Prostate gland (tissue), 2 donors: ENCODE data around the gene KRTAP10-5. TPM values are rescaled to one million over a fixed set of nuclear protein-coding genes. Genes with fewer than 3 reads are reported as not detected.
"Not testable (repeated sequence)": the region's sequence is repeated elsewhere in the genome, so short reads cannot be mapped to it uniquely, and the experiment has no call there.

ENCODE experiments used
- DNase-seq: peaks from one replicate; pipeline ENCODE4 v3.0.0-alpha.2; 2019; ENCODE audit warnings: low spot score
- H3K27ac ChIP-seq, 2 donors: fragments of 200-600 bp; sonication (generic); 2 replicates each; pipeline ENCODE4 v1.5.1; 2017 to 2019
- H3K27me3 ChIP-seq: fragments of 200-600 bp; sonication (generic); replicated peaks from 2 replicates; pipeline ENCODE4 v1.5.1; 2019; ENCODE audit not compliant: insufficient read depth
- H3K36me3 ChIP-seq, 2 donors: fragments of 200-600 bp; sonication (generic); 1 replicate in 1 of 2; 2 replicates in 1 of 2; pipeline versions ENCODE4 v1.5.1 to v1.8.1; 2017 to 2019
- H3K4me1 ChIP-seq: fragments of 200-600 bp; sonication (generic); replicated peaks from 2 replicates; pipeline ENCODE4 v1.5.1; 2019
- H3K4me3 ChIP-seq, 2 donors: fragments of 200-600 bp; sonication (generic); 2 replicates each; pipeline ENCODE4 v1.5.1; 2017 to 2019
- H3K9me3 ChIP-seq: fragments of 200-600 bp; sonication (generic); 2 replicates; pipeline ENCODE4 v1.5.1; 2017
- POLR2A ChIP-seq: fragments of 450-650 bp; IDR thresholded peaks from one replicate; pipeline ENCODE4 v1.6.1; 2016; ENCODE audit warnings: antibody characterized with exemption, mild to moderate bottlenecking
- POLR2AphosphoS5 ChIP-seq: sonication (generic); formaldehyde crosslinking; IDR thresholded peaks from one replicate; pipeline ENCODE4 v1.6.1; 2017; ENCODE audit warnings: antibody characterized with exemption
- WGBS: methylation state at CpG from one replicate; pipeline ENCODE4 v1.1.5; 2018; 5-methylcytosine and 5-hydroxymethylcytosine counted together
- intact Hi-C: fragments of 100-400 bp; cut with DNase I; formaldehyde crosslinking; loops from one replicate; pipeline ENCODE4 v1.14.2; 2022
- total RNA-seq, 2 donors: library from RNA; depleted of rRNA; stranded (reverse); fragments of >200 nt; gene quantifications; one replicate each; pipeline ENCODE4 v1.1.0, GENCODE V29; 2016
- TF ChIP-seq, protein P1 (sequence below), 4 experiments: fragments of 200-600 bp in 2 of 4; fragments of 450-650 bp in 2 of 4; sonication (generic) in 2 of 4; IDR thresholded peaks; 1 replicate in 3 of 4; 2 replicates in 1 of 4; pipeline ENCODE4 v1.5.1; 2016 to 2019; ENCODE audit warnings: antibody characterized with exemption in 4 of 4, mild to moderate bottlenecking in 2 of 4, moderate library complexity in 2 of 4

KRTAP10-5 gene
- total RNA-seq, 2 donors from 2014 or later: not detected

DNA sequence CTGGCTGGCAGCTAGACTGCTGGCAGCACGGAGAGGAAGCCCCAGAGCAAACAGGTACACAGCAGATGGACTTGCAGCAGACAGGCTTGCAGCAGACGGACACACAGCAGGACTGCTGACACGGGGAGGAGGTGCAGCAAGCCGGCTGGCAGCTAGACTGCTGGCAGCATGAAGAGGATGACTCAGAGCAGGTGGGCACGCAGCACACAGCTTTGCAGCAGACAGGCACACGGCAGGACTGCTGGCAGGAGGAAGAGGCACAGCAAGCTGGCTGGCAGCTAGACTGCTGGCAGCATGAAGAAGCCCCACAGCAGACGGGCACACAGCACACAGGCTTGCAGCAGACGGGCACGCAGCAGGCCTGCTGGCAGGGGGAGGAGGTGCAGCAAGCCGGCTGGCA is 29.6 kb downstream of the KRTAP10-5 start:
- H3K36me3 ChIP-seq: no peaks in the 10 kb centered on the region
- H3K4me3 ChIP-seq: no peak overlapping the region
- no peak overlapping the region for H3K27ac ChIP-seq
- DNase-seq: no peak
- no peaks in the 10 kb centered on the region for H3K4me1 ChIP-seq
- 40% methylated on average over 10 of the region's 10 CpGs for WGBS
- H3K27me3 ChIP-seq: no peaks in the 10 kb centered on the region
- no peaks in the 10 kb centered on the region for H3K9me3 ChIP-seq
- TF ChIP-seq POLR2A: no peak
- TF ChIP-seq POLR2AphosphoS5: no peak
- TF ChIP-seq, protein P1, sequence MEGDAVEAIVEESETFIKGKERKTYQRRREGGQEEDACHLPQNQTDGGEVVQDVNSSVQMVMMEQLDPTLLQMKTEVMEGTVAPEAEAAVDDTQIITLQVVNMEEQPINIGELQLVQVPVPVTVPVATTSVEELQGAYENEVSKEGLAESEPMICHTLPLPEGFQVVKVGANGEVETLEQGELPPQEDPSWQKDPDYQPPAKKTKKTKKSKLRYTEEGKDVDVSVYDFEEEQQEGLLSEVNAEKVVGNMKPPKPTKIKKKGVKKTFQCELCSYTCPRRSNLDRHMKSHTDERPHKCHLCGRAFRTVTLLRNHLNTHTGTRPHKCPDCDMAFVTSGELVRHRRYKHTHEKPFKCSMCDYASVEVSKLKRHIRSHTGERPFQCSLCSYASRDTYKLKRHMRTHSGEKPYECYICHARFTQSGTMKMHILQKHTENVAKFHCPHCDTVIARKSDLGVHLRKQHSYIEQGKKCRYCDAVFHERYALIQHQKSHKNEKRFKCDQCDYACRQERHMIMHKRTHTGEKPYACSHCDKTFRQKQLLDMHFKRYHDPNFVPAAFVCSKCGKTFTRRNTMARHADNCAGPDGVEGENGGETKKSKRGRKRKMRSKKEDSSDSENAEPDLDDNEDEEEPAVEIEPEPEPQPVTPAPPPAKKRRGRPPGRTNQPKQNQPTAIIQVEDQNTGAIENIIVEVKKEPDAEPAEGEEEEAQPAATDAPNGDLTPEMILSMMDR (IDR thresholded peaks at IDR 0.05): no peak
- intact Hi-C loops: no loop called here

DNA sequence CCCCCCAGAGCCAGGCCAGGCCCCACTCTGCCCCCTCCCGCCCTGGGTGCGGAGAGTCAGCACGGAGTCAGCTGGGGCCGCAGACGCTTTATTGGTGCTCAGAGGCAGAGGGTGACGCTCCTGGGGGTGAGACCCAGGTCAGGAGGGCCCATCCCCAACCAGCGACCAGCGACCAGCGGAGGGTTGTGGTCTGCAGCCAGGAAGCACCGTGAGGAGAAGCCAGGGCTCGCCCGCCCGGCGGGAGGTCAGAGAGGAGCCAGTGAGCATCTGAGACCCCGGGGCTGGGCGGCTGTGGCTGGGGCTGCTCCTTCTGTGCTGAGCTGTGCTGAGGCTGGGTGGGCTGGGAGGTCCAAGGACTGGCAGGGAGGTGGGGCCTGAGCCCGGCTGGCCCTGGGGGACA is 30.1 kb downstream of the KRTAP10-5 start:
- DNase-seq, H3K27ac ChIP-seq, H3K36me3 ChIP-seq, H3K4me3 ChIP-seq, H3K4me1 ChIP-seq, intact Hi-C loops, H3K9me3 ChIP-seq, H3K27me3 ChIP-seq: not testable (repeated sequence)
- 74% methylated on average over 17 of the region's 17 CpGs for WGBS

DNA sequence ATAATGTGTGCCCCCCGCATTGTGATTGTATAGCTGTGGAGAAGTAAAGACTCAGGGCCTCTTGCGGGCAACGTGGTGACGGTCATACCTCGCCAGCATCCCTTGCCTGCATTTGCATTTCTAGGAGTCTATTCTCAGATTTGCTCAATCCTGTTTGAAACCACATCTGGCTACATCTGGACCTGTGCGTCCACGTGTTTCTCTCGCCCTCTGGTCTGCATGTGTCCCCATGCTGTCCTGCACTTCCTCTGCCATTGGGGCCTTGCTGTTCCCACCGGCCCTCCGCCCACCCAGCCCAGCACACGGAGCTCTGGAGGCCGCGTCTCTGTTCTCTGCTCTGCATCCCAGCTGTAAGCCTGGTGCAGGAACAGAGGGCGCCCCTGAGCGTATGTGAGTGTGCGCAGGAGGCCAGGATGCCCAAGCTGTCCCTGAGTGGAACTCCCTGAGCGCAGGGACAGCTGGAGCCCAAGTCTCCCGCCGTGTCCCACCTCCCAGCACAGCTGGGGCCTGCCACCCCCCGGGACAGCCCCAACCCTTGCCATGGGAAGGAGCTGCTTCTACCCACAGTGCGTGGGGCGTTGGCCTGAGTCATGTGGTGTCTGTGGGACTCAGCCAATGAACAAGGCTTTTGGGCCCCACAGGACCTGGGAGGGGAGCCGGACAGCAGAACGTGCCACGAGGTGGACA is 30.7 kb downstream of the KRTAP10-5 start:
- no peaks in the 10 kb centered on the region for H3K36me3 ChIP-seq
- intact Hi-C loops: no loop called here
- no peak for TF ChIP-seq POLR2AphosphoS5
- TF ChIP-seq, protein P1 (IDR thresholded peaks at IDR 0.05): no peak
- TF ChIP-seq POLR2A: no peak
- H3K9me3 ChIP-seq: no peaks in the 10 kb centered on the region
- no peak overlapping the region for H3K27ac ChIP-seq
- H3K4me3 ChIP-seq: no peak overlapping the region
- H3K27me3 ChIP-seq: no peaks in the 10 kb centered on the region
- WGBS: 72% methylated on average over 22 of the region's 25 CpGs
- no peaks in the 10 kb centered on the region for H3K4me1 ChIP-seq
- DNase-seq: no peak

DNA sequence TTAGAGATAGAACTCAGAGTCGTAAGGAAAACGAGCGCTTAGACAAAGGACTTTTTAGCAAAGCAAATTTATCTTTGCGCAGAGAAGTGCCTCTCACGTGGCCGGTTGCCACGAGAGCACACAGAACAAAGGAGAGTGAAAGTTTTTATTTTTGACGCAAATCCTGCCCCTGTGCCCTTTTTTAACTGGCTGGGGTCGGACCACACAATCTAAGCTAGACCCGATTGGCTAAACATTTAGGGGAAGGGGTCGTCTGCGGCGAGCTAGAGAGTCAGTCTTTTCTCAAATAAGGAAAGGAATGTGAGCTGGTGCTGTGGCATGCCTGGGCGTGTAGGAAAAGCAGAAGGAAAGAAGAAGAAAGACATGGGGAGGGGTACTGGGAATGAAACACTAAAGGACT is 31.5 kb downstream of the KRTAP10-5 start:
- H3K4me1 ChIP-seq: no peaks in the 10 kb centered on the region
- H3K36me3 ChIP-seq: no peaks in the 10 kb centered on the region
- 17% methylated on average over 14 of the region's 14 CpGs for WGBS
- no peak for DNase-seq
- no peaks in the 10 kb centered on the region for H3K27me3 ChIP-seq
- no peaks in the 10 kb centered on the region for H3K9me3 ChIP-seq
- intact Hi-C loops: no loop called here
- TF ChIP-seq POLR2AphosphoS5 (no peak), POLR2A (no peak)
- TF ChIP-seq, protein P1 (IDR thresholded peaks at IDR 0.05): no peak
- no peak overlapping the region for H3K4me3 ChIP-seq
- no peak overlapping the region for H3K27ac ChIP-seq

DNA sequence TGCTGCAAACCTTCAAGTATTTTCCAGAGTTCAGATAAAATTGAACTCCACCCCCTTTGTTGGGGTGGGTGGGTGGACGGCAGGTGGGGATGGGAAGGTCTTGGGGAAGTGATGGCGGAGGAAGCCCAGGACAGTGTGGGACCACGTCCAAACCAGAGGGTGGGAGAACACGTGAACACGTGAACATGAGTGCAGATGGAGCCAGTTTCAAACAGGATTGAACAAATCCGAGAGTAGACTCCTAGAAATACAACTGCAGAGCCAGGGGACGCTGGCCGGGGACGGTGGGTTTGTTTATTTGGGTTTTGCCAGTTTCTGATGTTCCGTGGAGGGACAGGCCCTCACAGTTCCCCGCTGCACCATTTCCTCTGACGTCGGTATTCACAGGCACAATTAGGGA is 32.0 kb downstream of the KRTAP10-5 start:
- H3K4me3 ChIP-seq: no peak overlapping the region
- H3K27me3 ChIP-seq: no peaks in the 10 kb centered on the region
- DNase-seq: no peak
- no peaks in the 10 kb centered on the region for H3K4me1 ChIP-seq
- WGBS: 26% methylated on average over 13 of the region's 13 CpGs
- H3K9me3 ChIP-seq: no peaks in the 10 kb centered on the region
- intact Hi-C loops: no loop called here
- no peak for TF ChIP-seq POLR2A
- TF ChIP-seq, protein P1 (IDR thresholded peaks at IDR 0.05): no peak
- no peak for TF ChIP-seq POLR2AphosphoS5
- H3K36me3 ChIP-seq: no peaks in the 10 kb centered on the region
- H3K27ac ChIP-seq: no peak overlapping the region
